ENCODE data around the gene USP13. TPM values are rescaled to one million over a fixed set of nuclear protein-coding genes. Genes with fewer than 3 reads are reported as not detected.

Gene USP13
- total RNA-seq, 1 donor from 2014 or later: 11.5 TPM

- H3K4me3 ChIP-seq: no peak overlapping the region
- no peak overlapping the region for H3K27ac ChIP-seq
- no peak for TF ChIP-seq POLR2A (IDR thresholded peaks at IDR 0.05)
- TF ChIP-seq, protein P1, sequence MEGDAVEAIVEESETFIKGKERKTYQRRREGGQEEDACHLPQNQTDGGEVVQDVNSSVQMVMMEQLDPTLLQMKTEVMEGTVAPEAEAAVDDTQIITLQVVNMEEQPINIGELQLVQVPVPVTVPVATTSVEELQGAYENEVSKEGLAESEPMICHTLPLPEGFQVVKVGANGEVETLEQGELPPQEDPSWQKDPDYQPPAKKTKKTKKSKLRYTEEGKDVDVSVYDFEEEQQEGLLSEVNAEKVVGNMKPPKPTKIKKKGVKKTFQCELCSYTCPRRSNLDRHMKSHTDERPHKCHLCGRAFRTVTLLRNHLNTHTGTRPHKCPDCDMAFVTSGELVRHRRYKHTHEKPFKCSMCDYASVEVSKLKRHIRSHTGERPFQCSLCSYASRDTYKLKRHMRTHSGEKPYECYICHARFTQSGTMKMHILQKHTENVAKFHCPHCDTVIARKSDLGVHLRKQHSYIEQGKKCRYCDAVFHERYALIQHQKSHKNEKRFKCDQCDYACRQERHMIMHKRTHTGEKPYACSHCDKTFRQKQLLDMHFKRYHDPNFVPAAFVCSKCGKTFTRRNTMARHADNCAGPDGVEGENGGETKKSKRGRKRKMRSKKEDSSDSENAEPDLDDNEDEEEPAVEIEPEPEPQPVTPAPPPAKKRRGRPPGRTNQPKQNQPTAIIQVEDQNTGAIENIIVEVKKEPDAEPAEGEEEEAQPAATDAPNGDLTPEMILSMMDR (IDR thresholded peaks at IDR 0.05): no peak
- TF ChIP-seq POLR2AphosphoS5 (IDR thresholded peaks at IDR 0.05; ENCODE audit: insufficient read depth in 1 of 2, low read depth in 1 of 2): no peak
- H3K9me3 ChIP-seq: no peaks in the 10 kb centered on the region
- intact Hi-C loops (cut with DNase I): no loop called here
- no peaks in the 10 kb centered on the region for H3K36me3 ChIP-seq
- no peaks in the 10 kb centered on the region for H3K27me3 ChIP-seq
- no peak for DNase-seq (ENCODE audit: extremely low spot score in 2 of 2)
- H3K4me1 ChIP-seq: no peaks in the 10 kb centered on the region
Observed at GRCh38 chr3:179715582-179715981, 62.7 kb downstream of the USP13 start.

DNA sequence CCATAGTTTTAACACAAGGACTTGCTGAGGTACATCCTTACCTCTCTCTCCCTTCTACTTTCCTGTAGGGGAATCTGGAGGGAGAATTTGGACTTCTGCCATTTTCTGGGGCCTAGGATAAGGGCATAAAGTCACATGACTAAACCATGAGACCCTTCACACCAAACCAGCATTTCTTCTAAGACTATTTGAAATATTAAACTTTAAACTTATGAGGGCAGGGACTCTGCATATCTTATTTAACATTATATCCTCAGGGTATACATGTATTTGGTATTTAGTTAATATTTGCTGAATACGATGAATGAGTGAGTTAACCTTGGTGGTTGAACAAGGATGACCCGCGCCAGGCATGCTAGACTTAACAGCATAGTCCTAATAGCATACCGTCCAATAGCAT, 63.4 kb downstream of the USP13 start:
- H3K27ac ChIP-seq: no peak overlapping the region

GRCh38 chr3:179716811-179717210, 64.0 kb downstream of the USP13 start:
- H3K4me1 ChIP-seq: no peaks in the 10 kb centered on the region
- H3K4me3 ChIP-seq: no peak overlapping the region
- peaks cover 0 to 3% of the 10 kb centered on the region in 2 donors for H3K36me3 ChIP-seq
- H3K9me3 ChIP-seq: no peaks in the 10 kb centered on the region
- no peaks in the 10 kb centered on the region for H3K27me3 ChIP-seq
- DNase-seq (ENCODE audit: extremely low spot score in 2 of 2): no peak
- intact Hi-C loops (cut with DNase I): no loop called here
- TF ChIP-seq POLR2A (IDR thresholded peaks at IDR 0.05): no peak
- TF ChIP-seq, protein P1 (IDR thresholded peaks at IDR 0.05): no peak
- TF ChIP-seq POLR2AphosphoS5 (IDR thresholded peaks at IDR 0.05; ENCODE audit: insufficient read depth in 1 of 2, low read depth in 1 of 2): no peak
- no peak overlapping the region for H3K27ac ChIP-seq

More for the DNA sequence above, 63.4 kb downstream of the USP13 start:
- no peaks in the 10 kb centered on the region for H3K27me3 ChIP-seq
- H3K9me3 ChIP-seq: no peaks in the 10 kb centered on the region
- H3K36me3 ChIP-seq: no peaks in the 10 kb centered on the region
- no peaks in the 10 kb centered on the region for H3K4me1 ChIP-seq
- intact Hi-C loops (cut with DNase I): no loop called here
- no peak for TF ChIP-seq POLR2AphosphoS5 (IDR thresholded peaks at IDR 0.05; ENCODE audit: insufficient read depth in 1 of 2, low read depth in 1 of 2)
- TF ChIP-seq, protein P1 (IDR thresholded peaks at IDR 0.05): no peak
- no peak for TF ChIP-seq POLR2A (IDR thresholded peaks at IDR 0.05)
- H3K4me3 ChIP-seq: no peak overlapping the region
- no peak for DNase-seq (ENCODE audit: extremely low spot score in 2 of 2)

- Histone ChIP-seq H3K27ac (no peak overlapping the region), H3K27me3 (no peaks in the 10 kb centered on the region)
- no peak for TF ChIP-seq POLR2AphosphoS5 (IDR thresholded peaks at IDR 0.05; ENCODE audit: insufficient read depth in 1 of 2, low read depth in 1 of 2)
- TF ChIP-seq, protein P1 (IDR thresholded peaks at IDR 0.05): no peak
- no peak for TF ChIP-seq POLR2A (IDR thresholded peaks at IDR 0.05)
Observed at GRCh38 chr3:179717219-179717618, 64.4 kb downstream of the USP13 start.

DNA sequence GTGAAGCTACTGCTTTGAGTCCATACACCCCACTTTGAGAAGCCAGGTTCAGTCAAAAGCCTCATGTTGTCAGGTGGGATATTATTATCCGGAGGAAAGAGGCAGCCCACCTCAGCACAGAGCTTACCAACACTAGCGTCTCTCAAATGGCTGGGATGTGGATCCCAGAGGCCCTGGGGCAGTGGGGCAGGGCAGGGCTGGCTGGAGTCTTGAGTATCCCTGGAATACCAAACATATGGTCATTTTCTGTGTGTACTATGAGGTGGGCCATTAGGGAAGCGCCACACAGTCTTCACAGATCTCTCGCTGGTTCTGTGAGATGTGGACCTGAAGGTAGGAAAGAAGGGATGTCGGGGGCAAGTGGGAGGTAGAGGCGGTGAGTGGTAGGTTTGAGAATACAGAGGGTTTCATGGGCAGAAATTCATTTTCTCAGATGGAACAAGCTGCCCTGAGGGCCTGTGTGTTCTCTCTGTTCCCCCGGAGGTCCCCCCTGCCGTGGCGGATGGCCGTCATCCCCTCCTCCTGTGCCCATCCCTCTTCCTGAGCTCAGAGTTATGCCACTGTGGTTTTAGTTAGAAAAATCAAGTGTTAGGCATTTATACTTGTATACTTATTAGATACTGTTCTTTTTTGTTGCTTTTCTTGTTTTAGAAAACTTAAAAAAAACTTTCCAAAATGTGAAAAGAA, 66.4 kb downstream of the USP13 start:
- no peak for DNase-seq (ENCODE audit: extremely low spot score in 2 of 2)
- H3K4me1 ChIP-seq: no peaks in the 10 kb centered on the region
- TF ChIP-seq POLR2A (IDR thresholded peaks at IDR 0.05): no peak
- TF ChIP-seq, protein P1 (IDR thresholded peaks at IDR 0.05): no peak
- no peak for TF ChIP-seq POLR2AphosphoS5 (IDR thresholded peaks at IDR 0.05; ENCODE audit: insufficient read depth in 1 of 2, low read depth in 1 of 2)
- no peak overlapping the region for H3K27ac ChIP-seq
- intact Hi-C loops (cut with DNase I): no loop called here
- H3K4me3 ChIP-seq: no peak overlapping the region
- no peaks in the 10 kb centered on the region for H3K27me3 ChIP-seq
- H3K9me3 ChIP-seq: no peaks in the 10 kb centered on the region
- peaks cover 0 to 3% of the 10 kb centered on the region in 2 donors for H3K36me3 ChIP-seq

More at GRCh38 chr3:179717219-179717618, 64.4 kb downstream of the USP13 start:
- peaks cover 0 to 3% of the 10 kb centered on the region in 2 donors for H3K36me3 ChIP-seq
- no peaks in the 10 kb centered on the region for H3K9me3 ChIP-seq
- no peak for DNase-seq (ENCODE audit: extremely low spot score in 2 of 2)
- no peak overlapping the region for H3K4me3 ChIP-seq
- no peaks in the 10 kb centered on the region for H3K4me1 ChIP-seq
- intact Hi-C loops (cut with DNase I): no loop called here
